Smooth muscle cell (in vitro differentiated cells): ENCODE data around the gene CCDC51. TPM values are rescaled to one million over a fixed set of nuclear protein-coding genes. Genes with fewer than 3 reads are reported as not detected.

ENCODE experiments used
- DNase-seq: peaks from one replicate; lab custom pipeline; 2025; ENCODE audit not compliant: unreplicated experiment; lab: John Stamatoyannopoulos, UW
- H2AFZ ChIP-seq: fragments of 200-600 bp; sonication (generic); 2 replicates; pipeline ENCODE4 v1.6.0; 2016; ENCODE audit warnings: antibody characterized with exemption, low read depth, mild to moderate bottlenecking
- H3F3A ChIP-seq: fragments of 200-600 bp; sonication (generic); 2 replicates; pipeline ENCODE4 v1.6.0; 2017; ENCODE audit warnings: antibody characterized with exemption, low read depth
- H3K27ac ChIP-seq: fragments of 200-600 bp; sonication (generic); 2 replicates; pipeline ENCODE4 v1.5.1; 2016; ENCODE audit warnings: low read depth, mild to moderate bottlenecking
- H3K27me3 ChIP-seq: fragments of 200-600 bp; sonication (generic); 2 replicates; pipeline ENCODE4 v1.6.1; 2016; ENCODE audit warnings: low read depth, mild to moderate bottlenecking
- H3K36me3 ChIP-seq: fragments of 200-600 bp; sonication (generic); 2 replicates; pipeline ENCODE4 v1.5.1; 2016; ENCODE audit warnings: low read depth
- H3K4me1 ChIP-seq: fragments of 200-600 bp; sonication (generic); 2 replicates; pipeline ENCODE4 v1.5.1; 2016; ENCODE audit warnings: low read depth
- H3K4me2 ChIP-seq: fragments of 200-600 bp; sonication (generic); 2 replicates; pipeline ENCODE4 v1.6.0; 2016; ENCODE audit warnings: mild to moderate bottlenecking
- H3K4me3 ChIP-seq: fragments of 200-600 bp; sonication (generic); 2 replicates; pipeline ENCODE4 v1.5.1; 2016; ENCODE audit warnings: mild to moderate bottlenecking
- H3K79me2 ChIP-seq: fragments of 200-600 bp; sonication (generic); 2 replicates; pipeline ENCODE4 v1.6.0; 2016; ENCODE audit warnings: low read depth, mild to moderate bottlenecking
- H3K9ac ChIP-seq: fragments of 200-600 bp; sonication (generic); 2 replicates; pipeline ENCODE4 v1.6.0; 2016; ENCODE audit warnings: low read depth
- H3K9me3 ChIP-seq: fragments of 200-600 bp; sonication (generic); replicated peaks from 2 replicates; pipeline ENCODE4 v1.5.1; 2016; ENCODE audit warnings: low read depth
- H4K20me1 ChIP-seq: fragments of 200-600 bp; sonication (generic); 2 replicates; pipeline ENCODE4 v1.6.0; 2016; ENCODE audit warnings: low read depth
- CTCF ChIP-seq: fragments of 200-600 bp; sonication (generic); IDR thresholded peaks from 2 replicates; pipeline ENCODE4 v1.5.1; 2017; ENCODE audit warnings: borderline replicate concordance, mild to moderate bottlenecking, antibody characterized with exemption; ENCODE audit not compliant: insufficient read depth, poor library complexity, severe bottlenecking
- WGBS: methylation state at CpG from one replicate; pipeline ENCODE4 v1.1.7; 2016; ENCODE audit warnings: low lambda C conversion rate; 5-methylcytosine and 5-hydroxymethylcytosine counted together
- polyA plus RNA-seq: library from polyadenylated mRNA; unstranded; fragments of >200 nt; fragmentation: Nextera tagmentation; extraction: Ambion mirVana; gene quantifications from 2 replicates; pipeline ENCODE4 v1.2.1, GENCODE V29; 2016
- total RNA-seq: library from RNA; depleted of rRNA; stranded (reverse); fragments of >200 nt; gene quantifications from 2 replicates; pipeline ENCODE4 v1.2.3, GENCODE V29; 2014

Gene CCDC51
- total and polyA plus RNA-seq, 2 experiments from 2014 or later: 9.0 to 18.3 TPM

- no peak overlapping the region for H3K4me3 ChIP-seq
- no peaks in the 10 kb centered on the region for H4K20me1 ChIP-seq
- no peak for DNase-seq
- no peaks in the 10 kb centered on the region for H3K27me3 ChIP-seq
- no peaks in the 10 kb centered on the region for H3K4me1 ChIP-seq
- no peak for TF ChIP-seq CTCF
- no peak overlapping the region for H2AFZ ChIP-seq
- H3K36me3 ChIP-seq: no peaks in the 10 kb centered on the region
- H3K27ac ChIP-seq: no peak overlapping the region
- H3K9me3 ChIP-seq: no peaks in the 10 kb centered on the region
- WGBS: 96% methylated on average over 31 of the region's 31 CpGs
- H3K4me2 ChIP-seq: no peak overlapping the region
- H3F3A ChIP-seq: no peaks in the 10 kb centered on the region
- H3K79me2 ChIP-seq: no peaks in the 10 kb centered on the region
- no peak overlapping the region for H3K9ac ChIP-seq
These were observed 30.4 kb downstream of the CCDC51 start for GRCh38 chr3:48409291-48410201.

GRCh38 chr3:48408823-48409281, 31.1 kb downstream of the CCDC51 start:
- Histone ChIP-seq H3K9me3 (no peaks in the 10 kb centered on the region), H3K27ac (no peak overlapping the region), H3K27me3 (no peaks in the 10 kb centered on the region), H4K20me1 (no peaks in the 10 kb centered on the region), H3K79me2 (no peaks in the 10 kb centered on the region), H2AFZ (no peak overlapping the region), H3K4me3 (no peak overlapping the region), H3K4me1 (no peaks in the 10 kb centered on the region), H3F3A (no peaks in the 10 kb centered on the region), H3K4me2 (no peak overlapping the region), H3K36me3 (no peaks in the 10 kb centered on the region), H3K9ac (no peak overlapping the region)
- TF ChIP-seq CTCF: no peak
- 88% methylated on average over 4 of the region's 4 CpGs for WGBS
- no peak for DNase-seq

GRCh38 chr3:48407542-48408099, 32.3 kb downstream of the CCDC51 start:
- Histone ChIP-seq H2AFZ (no peak overlapping the region), H3K27ac (no peak overlapping the region), H3K36me3 (no peaks in the 10 kb centered on the region), H3K4me2 (no peak overlapping the region), H3K4me1 (no peaks in the 10 kb centered on the region), H3K9ac (no peak overlapping the region), H4K20me1 (no peaks in the 10 kb centered on the region), H3K79me2 (no peaks in the 10 kb centered on the region), H3F3A (no peaks in the 10 kb centered on the region), H3K27me3 (no peaks in the 10 kb centered on the region), H3K9me3 (no peaks in the 10 kb centered on the region), H3K4me3 (no peak overlapping the region)
- 96% methylated on average over 8 of the region's 8 CpGs for WGBS
- TF ChIP-seq CTCF: no peak
- no peak for DNase-seq
